Measurements from ENCODE around the gene USP43.

DNA sequence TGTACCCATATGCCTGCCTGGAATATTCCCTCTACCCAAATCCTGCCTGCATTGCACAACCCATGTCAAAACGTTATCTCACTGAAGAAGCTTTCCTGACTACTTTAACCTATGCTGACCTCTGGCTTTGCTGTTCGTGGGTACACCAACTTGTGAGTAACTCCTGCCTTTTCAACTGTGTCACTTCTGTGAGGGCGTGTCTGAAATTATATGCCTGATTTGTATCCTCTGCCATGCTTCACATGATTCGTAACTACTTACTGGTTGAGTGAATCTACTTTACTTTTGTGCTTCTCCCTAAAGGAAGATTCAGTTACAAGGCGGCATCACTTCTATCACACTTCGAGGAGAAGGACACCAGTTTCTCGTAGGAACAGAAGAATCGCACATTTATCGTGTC is 33.3 kb upstream of the USP43 start:
- TF ChIP-seq, protein P1, sequence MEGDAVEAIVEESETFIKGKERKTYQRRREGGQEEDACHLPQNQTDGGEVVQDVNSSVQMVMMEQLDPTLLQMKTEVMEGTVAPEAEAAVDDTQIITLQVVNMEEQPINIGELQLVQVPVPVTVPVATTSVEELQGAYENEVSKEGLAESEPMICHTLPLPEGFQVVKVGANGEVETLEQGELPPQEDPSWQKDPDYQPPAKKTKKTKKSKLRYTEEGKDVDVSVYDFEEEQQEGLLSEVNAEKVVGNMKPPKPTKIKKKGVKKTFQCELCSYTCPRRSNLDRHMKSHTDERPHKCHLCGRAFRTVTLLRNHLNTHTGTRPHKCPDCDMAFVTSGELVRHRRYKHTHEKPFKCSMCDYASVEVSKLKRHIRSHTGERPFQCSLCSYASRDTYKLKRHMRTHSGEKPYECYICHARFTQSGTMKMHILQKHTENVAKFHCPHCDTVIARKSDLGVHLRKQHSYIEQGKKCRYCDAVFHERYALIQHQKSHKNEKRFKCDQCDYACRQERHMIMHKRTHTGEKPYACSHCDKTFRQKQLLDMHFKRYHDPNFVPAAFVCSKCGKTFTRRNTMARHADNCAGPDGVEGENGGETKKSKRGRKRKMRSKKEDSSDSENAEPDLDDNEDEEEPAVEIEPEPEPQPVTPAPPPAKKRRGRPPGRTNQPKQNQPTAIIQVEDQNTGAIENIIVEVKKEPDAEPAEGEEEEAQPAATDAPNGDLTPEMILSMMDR (IDR thresholded peaks at IDR 0.05; ENCODE audit: low read length) = no peak
- no peak for TF ChIP-seq EZH2phosphoT487 (IDR thresholded peaks at IDR 0.05; ENCODE audit: low read length)

All from MM.1S (cell line).